Measurements from ENCODE around the gene ASH1L. TPM values are rescaled to one million over a fixed set of nuclear protein-coding genes. Genes with fewer than 3 reads are reported as not detected.

ASH1L gene
- total RNA-seq, 1 donor from 2014 or later = 43.0 TPM

DNA sequence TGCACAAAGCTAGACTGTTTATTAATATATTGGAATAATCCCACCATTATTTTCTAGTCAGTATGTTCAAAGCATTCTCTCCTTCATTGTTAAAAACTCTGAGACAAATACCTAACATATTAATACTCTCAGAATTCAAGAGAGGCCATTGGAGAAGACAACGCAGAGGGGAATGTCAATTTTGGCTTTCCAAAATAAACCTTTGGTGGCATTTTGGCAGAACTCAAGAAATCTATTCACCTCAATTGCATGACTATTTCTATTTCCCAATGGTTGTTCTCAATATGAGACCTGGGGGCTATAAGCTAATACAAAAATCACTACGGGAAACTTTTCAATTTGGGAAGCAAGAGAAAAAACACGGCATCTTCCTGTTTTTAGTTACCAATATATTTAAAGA is 183.4 kb downstream of the ASH1L start:
- Mint-ChIP-seq H3K4me3 (ENCODE audit: unreplicated experiment) (no peak overlapping the region), H3K9me3 (ENCODE audit: unreplicated experiment) (no peaks in the 10 kb centered on the region), H3K27ac (ENCODE audit: unreplicated experiment) (no peak overlapping the region), H3K4me1 (ENCODE audit: low read depth, unreplicated experiment) (peaks cover 6% of the 10 kb centered on the region), H3K36me3 (ENCODE audit: unreplicated experiment) (no peaks in the 10 kb centered on the region), H3K27me3 (ENCODE audit: unreplicated experiment) (peaks cover 1% of the 10 kb centered on the region)
- no peak for DNase-seq
- TF ChIP-seq, protein P1, sequence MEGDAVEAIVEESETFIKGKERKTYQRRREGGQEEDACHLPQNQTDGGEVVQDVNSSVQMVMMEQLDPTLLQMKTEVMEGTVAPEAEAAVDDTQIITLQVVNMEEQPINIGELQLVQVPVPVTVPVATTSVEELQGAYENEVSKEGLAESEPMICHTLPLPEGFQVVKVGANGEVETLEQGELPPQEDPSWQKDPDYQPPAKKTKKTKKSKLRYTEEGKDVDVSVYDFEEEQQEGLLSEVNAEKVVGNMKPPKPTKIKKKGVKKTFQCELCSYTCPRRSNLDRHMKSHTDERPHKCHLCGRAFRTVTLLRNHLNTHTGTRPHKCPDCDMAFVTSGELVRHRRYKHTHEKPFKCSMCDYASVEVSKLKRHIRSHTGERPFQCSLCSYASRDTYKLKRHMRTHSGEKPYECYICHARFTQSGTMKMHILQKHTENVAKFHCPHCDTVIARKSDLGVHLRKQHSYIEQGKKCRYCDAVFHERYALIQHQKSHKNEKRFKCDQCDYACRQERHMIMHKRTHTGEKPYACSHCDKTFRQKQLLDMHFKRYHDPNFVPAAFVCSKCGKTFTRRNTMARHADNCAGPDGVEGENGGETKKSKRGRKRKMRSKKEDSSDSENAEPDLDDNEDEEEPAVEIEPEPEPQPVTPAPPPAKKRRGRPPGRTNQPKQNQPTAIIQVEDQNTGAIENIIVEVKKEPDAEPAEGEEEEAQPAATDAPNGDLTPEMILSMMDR (IDR thresholded peaks at IDR 0.05; ENCODE audit: partially characterized antibody, unreplicated experiment) = no peak

DNA sequence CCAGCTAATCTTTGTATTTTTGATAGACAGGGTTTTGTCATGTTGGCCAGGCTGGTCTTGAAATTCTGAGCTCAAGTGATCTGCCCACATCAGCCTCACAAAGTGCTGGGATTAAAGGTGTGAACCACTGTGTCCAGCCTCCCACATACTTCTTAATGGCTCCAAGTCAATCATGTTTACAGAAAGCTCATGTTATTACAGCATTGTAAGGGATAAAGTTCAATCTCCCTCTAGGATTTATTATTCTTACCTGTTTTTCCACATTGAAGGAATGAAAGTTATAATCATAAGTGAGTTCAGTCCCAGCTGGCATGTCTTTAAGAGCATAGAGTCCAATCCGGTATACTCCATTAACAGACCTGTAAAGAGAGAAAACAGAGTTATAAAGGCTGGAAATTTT is 202.6 kb downstream of the ASH1L start:
- DNase-seq = no peak
- no peaks in the 10 kb centered on the region for H3K36me3 Mint-ChIP-seq (ENCODE audit: unreplicated experiment)
- no peaks in the 10 kb centered on the region for H3K4me1 Mint-ChIP-seq (ENCODE audit: low read depth, unreplicated experiment)
- no peak overlapping the region for H3K27ac Mint-ChIP-seq (ENCODE audit: unreplicated experiment)
- H3K27me3 Mint-ChIP-seq (ENCODE audit: unreplicated experiment) = no peaks in the 10 kb centered on the region
- TF ChIP-seq, protein P1 (IDR thresholded peaks at IDR 0.05; ENCODE audit: partially characterized antibody, unreplicated experiment) = no peak
- no peak overlapping the region for H3K4me3 Mint-ChIP-seq (ENCODE audit: unreplicated experiment)
- peaks cover 3% of the 10 kb centered on the region for H3K9me3 Mint-ChIP-seq (ENCODE audit: unreplicated experiment)

DNA sequence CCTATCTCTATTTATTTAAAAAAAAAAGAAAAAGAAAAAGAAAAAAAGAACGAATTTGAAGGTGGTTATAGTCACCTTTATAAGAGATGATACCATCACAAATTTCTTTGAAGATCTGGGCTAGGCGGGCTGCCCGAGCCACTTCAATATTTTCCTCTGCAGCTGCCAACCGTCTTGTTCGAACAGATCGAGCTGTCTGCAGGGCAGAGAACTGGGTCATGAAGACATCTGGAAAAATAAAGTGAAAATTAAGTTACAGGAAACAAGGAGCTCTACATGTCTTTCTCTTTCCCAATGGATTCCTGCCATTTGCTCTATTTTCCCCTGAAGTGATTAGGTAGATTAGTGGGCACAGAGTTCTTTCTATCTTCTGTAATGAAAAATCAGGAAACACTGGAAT is 210.0 kb downstream of the ASH1L start:
- Mint-ChIP-seq H3K9me3 (ENCODE audit: unreplicated experiment) (no peaks in the 10 kb centered on the region), H3K27ac (ENCODE audit: unreplicated experiment) (no peak overlapping the region), H3K27me3 (ENCODE audit: unreplicated experiment) (no peaks in the 10 kb centered on the region), H3K4me3 (ENCODE audit: unreplicated experiment) (no peak overlapping the region), H3K36me3 (ENCODE audit: unreplicated experiment) (peaks cover 5% of the 10 kb centered on the region), H3K4me1 (ENCODE audit: low read depth, unreplicated experiment) (no peaks in the 10 kb centered on the region)
- TF ChIP-seq, protein P1 (IDR thresholded peaks at IDR 0.05; ENCODE audit: partially characterized antibody, unreplicated experiment) = no peak
- no peak for DNase-seq

DNA sequence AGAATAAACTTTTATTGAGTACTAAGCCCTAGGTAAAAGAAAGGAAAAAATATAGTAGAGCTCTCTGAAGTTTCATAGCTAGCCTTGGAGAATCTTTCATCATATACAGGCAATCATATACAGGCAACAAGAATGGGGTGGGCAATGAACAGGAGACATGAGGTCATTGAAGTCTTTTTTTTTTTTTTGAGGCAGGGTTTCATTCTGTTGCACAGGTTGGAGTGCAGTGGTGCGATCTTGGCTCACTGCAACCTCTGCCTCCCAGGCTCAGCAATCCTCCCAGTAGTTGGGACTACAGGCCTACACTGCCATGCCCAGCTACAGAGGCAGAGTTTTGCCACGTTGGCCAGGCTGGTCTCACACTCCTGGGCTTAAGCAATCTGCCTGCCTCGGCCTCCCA is 219.8 kb downstream of the ASH1L start:
- H3K27me3 Mint-ChIP-seq (ENCODE audit: unreplicated experiment) = no peaks in the 10 kb centered on the region
- TF ChIP-seq, protein P1 (IDR thresholded peaks at IDR 0.05; ENCODE audit: partially characterized antibody, unreplicated experiment) = no peak
- no peaks in the 10 kb centered on the region for H3K4me1 Mint-ChIP-seq (ENCODE audit: low read depth, unreplicated experiment)
- no peak for DNase-seq
- no peak overlapping the region for H3K4me3 Mint-ChIP-seq (ENCODE audit: unreplicated experiment)
- no peak overlapping the region for H3K27ac Mint-ChIP-seq (ENCODE audit: unreplicated experiment)
- peaks cover under 1% of the 10 kb centered on the region for H3K36me3 Mint-ChIP-seq (ENCODE audit: unreplicated experiment)
- no peaks in the 10 kb centered on the region for H3K9me3 Mint-ChIP-seq (ENCODE audit: unreplicated experiment)

DNA sequence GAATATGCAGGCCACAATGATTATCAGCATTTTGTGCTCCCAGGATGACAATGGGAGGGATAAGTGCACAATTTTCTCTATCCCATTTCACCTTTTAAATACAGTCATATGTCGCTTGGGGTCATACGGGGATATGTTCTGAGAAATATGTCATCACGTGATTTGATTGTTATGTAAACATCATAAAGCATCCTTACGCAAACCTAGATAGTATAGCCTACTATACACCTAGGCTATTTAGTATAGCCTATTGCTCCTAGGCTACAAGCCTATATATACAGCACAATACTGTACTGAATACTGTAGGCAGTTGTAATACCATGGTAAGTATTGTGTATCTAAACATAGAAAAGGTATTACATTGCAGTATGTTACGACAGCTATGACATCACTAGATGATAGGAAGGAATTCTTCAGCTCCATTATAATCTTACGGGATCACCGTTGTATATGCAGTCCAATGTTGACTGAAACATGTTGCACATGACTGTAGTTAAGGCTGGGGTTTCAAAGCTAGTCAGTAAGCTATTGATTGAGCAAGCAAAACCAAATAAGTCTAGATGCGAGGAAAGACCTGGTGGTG is 223.0 kb downstream of the ASH1L start:
- H3K4me1 Mint-ChIP-seq (ENCODE audit: low read depth, unreplicated experiment) = no peaks in the 10 kb centered on the region
- H3K27ac Mint-ChIP-seq (ENCODE audit: unreplicated experiment) = no peak overlapping the region
- H3K36me3 Mint-ChIP-seq (ENCODE audit: unreplicated experiment) = peaks cover 4% of the 10 kb centered on the region

More for the DNA sequence above, 223.0 kb downstream of the ASH1L start:
- TF ChIP-seq, protein P1 (IDR thresholded peaks at IDR 0.05; ENCODE audit: partially characterized antibody, unreplicated experiment) = no peak
- DNase-seq = no peak
- no peaks in the 10 kb centered on the region for H3K9me3 Mint-ChIP-seq (ENCODE audit: unreplicated experiment)
- H3K4me3 Mint-ChIP-seq (ENCODE audit: unreplicated experiment) = no peak overlapping the region
- no peaks in the 10 kb centered on the region for H3K27me3 Mint-ChIP-seq (ENCODE audit: unreplicated experiment)

Data from glutamatergic neuron (in vitro differentiated cells).